AG04450 (cell line): Measurements from ENCODE around the gene SIGLEC11. TPM values are rescaled to one million over a fixed set of nuclear protein-coding genes. Genes with fewer than 3 reads are reported as not detected.

Experiments used
- CTCF ChIA-PET: fragments of 300-600, 350-600 bp; formaldehyde crosslinking; extraction: SDS; loops from one replicate; lab custom pipeline; 2022; ENCODE audit warnings: antibody characterized with exemption, inconsistent platforms; lab: Charles Lee
- POLR2A ChIA-PET: fragments of 350-600 bp; formaldehyde crosslinking; extraction: SDS; loops from one replicate; lab custom pipeline; 2021; ENCODE audit warnings: antibody characterized with exemption, inconsistent platforms; lab: Yijun Ruan, JAX
- DNase-seq: peaks from one replicate; pipeline ENCODE4 v3.0.0-alpha.2; 2011; ENCODE audit warnings: low read depth, low spot score
- H3K27ac ChIP-seq: one replicate; pipeline ENCODE4 v1.5.1; 2012; ENCODE audit warnings: low read depth, low read length, control low read depth
- H3K27me3 ChIP-seq: one replicate; pipeline ENCODE4 v1.6.0; 2012; ENCODE audit warnings: low read length; ENCODE audit not compliant: control insufficient read depth, insufficient read depth
- H3K4me3 ChIP-seq: 2 replicates; pipeline ENCODE4 v1.5.1; 2011; ENCODE audit warnings: mild to moderate bottlenecking, low read depth, low read length, control low read depth
- H3K9me3 ChIP-seq: 2 replicates; pipeline ENCODE4 v1.5.1; 2012; ENCODE audit warnings: low read length; ENCODE audit not compliant: control insufficient read depth, insufficient read depth
- polyA plus RNA-seq: library from polyadenylated mRNA; depleted of rRNA; stranded (reverse); fragments of >200 nt; gene quantifications from 2 replicates; pipeline ENCODE4 v1.2.3, GENCODE V29; 2011
- TF ChIP-seq, protein P1 (sequence below): IDR thresholded peaks from 2 replicates; pipeline ENCODE4 v1.5.1; 2011; ENCODE audit warnings: low read depth, low read length, control low read depth, inconsistent platforms

Gene SIGLEC11
- polyA plus RNA-seq, 1 experiment, result not detected

DNA sequence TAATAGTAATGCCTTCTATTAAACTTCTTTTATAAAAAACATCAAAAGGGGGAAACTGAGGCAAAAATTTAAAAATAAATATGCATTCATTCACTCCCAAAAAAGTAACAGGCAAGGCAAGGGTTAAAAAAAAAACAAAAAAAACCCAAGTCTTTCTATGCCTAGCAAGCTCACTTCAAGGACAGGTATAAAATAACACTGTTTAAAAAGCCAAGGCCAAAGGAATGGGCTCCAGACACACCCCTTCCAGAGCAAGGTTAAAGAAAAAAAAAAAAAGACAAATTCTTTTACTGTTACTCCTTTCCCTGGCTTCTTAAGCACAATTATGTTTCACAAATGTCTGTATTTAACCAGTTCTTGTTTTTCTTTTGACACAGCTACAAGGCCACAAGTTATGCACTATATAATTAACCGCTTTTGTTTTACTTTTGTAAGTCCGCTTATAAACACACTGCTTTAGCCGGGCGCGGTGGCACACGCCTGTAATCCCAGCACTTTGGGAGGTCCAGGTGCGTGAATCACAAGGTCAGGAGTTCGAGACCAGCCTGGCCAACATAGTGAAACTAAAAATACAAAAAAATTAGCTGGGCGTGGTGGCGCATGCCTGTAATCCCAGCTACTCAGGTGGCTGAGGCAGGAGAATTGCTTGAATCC, 3.6 kb downstream of the SIGLEC11 start:
- no peak overlapping the region for H3K27ac ChIP-seq
- peaks cover 29% of the 10 kb centered on the region for H3K27me3 ChIP-seq
- POLR2A ChIA-PET, result no interaction called here
- TF ChIP-seq, protein P1, sequence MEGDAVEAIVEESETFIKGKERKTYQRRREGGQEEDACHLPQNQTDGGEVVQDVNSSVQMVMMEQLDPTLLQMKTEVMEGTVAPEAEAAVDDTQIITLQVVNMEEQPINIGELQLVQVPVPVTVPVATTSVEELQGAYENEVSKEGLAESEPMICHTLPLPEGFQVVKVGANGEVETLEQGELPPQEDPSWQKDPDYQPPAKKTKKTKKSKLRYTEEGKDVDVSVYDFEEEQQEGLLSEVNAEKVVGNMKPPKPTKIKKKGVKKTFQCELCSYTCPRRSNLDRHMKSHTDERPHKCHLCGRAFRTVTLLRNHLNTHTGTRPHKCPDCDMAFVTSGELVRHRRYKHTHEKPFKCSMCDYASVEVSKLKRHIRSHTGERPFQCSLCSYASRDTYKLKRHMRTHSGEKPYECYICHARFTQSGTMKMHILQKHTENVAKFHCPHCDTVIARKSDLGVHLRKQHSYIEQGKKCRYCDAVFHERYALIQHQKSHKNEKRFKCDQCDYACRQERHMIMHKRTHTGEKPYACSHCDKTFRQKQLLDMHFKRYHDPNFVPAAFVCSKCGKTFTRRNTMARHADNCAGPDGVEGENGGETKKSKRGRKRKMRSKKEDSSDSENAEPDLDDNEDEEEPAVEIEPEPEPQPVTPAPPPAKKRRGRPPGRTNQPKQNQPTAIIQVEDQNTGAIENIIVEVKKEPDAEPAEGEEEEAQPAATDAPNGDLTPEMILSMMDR, result no peak
- CTCF ChIA-PET, result interaction anchor here (1.7 kb wide), 1 partner anchor 19 kb away, joined by 12 read pairs; no protein-coding TSS in a partner anchor
- H3K4me3 ChIP-seq, result no peak overlapping the region
- no peak for DNase-seq
- no peaks in the 10 kb centered on the region for H3K9me3 ChIP-seq

DNA sequence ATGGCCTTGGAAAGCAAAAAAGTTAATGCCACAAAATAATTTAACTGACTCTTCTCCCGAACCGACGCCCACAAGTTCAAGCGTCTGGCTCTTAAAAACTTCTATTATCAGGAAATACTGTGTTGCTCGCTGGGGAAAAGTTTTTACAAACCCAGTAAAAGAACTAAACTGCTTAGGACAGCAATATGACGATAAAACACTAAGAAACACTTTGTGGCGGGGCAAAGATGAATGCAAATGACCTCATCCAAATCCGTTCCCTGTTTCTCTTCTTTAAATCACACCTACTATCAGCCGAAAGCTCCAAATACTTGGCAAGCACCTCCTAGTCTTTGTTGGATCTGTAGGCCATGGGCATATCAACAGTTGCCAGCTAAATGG, 4.9 kb downstream of the SIGLEC11 start:
- TF ChIP-seq, protein P1, result no peak
- ChIA-PET CTCF (no interaction called here), POLR2A (no interaction called here)

DNA sequence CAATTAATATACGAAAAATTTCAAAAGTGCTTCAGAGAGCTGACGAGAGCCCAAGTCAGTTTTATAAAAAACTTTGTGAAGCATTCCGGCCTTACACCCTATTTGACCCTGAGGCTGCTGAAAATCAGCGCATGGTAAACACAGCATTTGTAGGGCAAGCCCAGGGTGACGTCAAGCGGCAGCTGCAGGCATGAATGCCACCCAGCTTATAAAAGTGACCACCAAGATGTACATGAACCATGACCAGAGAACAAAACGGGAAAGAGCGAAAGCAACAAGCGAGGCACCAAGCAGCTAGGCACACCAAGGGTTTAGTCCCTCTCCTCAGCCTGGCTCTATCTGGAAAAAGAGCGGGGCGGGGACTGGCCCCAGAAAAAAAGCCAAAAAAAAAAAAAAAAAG, 6.0 kb downstream of the SIGLEC11 start:
- ChIA-PET POLR2A (no interaction called here), CTCF (interaction anchor here (0.6 to 2.7 kb wide), 2 partner anchors 17 to 20 kb away, joined by 3 to 15 read pairs; no protein-coding TSS in a partner anchor)
- peaks cover 33% of the 10 kb centered on the region for H3K27me3 ChIP-seq
- H3K4me3 ChIP-seq, result no peak overlapping the region
- DNase-seq, result no peak
- TF ChIP-seq, protein P1, result no peak
- H3K9me3 ChIP-seq, result no peaks in the 10 kb centered on the region; the same call in 1 of the 2 replicates
- no peak overlapping the region for H3K27ac ChIP-seq

More for the DNA sequence above, 4.9 kb downstream of the SIGLEC11 start:
- no peak overlapping the region for H3K27ac ChIP-seq
- H3K4me3 ChIP-seq, result no peak overlapping the region
- no peak for DNase-seq
- peaks cover 31% of the 10 kb centered on the region for H3K27me3 ChIP-seq
- no peaks in the 10 kb centered on the region; the same call in 1 of the 2 replicates for H3K9me3 ChIP-seq

DNA sequence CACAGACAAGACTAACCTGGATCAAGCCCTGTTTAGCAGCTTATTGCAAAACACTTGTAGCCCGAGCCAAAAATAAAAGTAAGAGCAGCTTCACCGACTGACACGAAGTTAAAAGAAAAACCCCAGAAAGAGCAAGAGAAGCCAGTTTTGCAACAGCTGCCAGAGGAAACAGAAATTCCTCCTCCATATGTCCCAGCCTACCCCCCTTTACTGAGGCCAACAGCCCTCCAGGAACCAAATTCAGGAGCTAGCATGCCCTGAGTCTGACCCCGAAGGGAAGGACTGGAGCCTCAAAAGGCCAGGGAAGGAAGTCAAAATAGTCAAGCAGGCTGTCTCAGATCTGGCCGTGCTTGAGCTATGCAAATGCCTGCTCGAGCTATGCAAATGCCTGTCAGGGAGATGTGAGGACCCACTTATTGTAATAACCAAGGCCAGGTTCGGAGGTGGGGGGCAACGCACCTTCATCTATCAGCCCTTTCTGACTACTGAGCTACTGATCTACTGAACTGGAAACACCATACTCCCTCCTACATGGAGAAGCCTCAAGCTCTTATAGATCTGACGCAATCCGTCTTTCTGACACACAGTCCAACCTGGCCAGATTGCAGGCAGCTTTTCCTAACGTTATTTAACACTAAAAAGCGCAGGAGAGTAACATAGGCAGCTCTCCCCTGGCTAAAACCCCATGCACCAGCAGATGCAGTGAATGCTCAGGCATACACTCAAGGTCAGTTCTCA, 6.7 kb downstream of the SIGLEC11 start:
- DNase-seq, result no peak
- H3K27me3 ChIP-seq, result peaks cover 33% of the 10 kb centered on the region
- ChIA-PET CTCF (interaction anchor here (0.5 to 2.7 kb wide), 4 partner anchors 16 to 182 kb away, joined by 3 to 15 read pairs (median 4); no protein-coding TSS in a partner anchor), POLR2A (no interaction called here)
- TF ChIP-seq, protein P1, result no peak
- H3K27ac ChIP-seq, result no peak overlapping the region
- H3K9me3 ChIP-seq, result no peaks in the 10 kb centered on the region; the same call in 1 of the 2 replicates
- no peak overlapping the region for H3K4me3 ChIP-seq
